ENCODE measurements around the gene ATP8B1. TPM values are rescaled to one million over a fixed set of nuclear protein-coding genes. Genes with fewer than 3 reads are reported as not detected.

The ATP8B1 gene
- total RNA-seq, 4 donors from 2014 or later, result 1.6 to 4.2 (median 2.6) TPM

DNA sequence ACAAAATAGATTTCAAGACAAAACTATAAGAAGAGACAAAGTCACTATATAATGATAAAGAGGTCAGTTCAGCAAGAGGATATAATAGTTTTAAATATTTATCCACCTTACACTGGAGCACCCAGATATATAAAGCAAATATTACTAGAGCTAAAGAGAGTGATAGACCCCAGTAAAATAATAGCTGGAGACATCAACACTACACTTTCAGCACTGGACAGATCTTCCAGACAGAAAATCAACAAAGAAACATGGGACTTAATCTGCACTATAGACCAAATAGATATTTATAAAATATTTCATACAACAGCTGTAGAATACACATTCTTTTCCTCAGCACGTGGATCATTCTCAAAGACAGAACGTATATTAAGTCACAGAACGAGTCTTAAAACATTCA is 86.6 kb downstream of the ATP8B1 start:
- ATAC-seq, result no peak
- peaks cover 10 to 11% of the 10 kb centered on the region in 2 donors for H3K4me1 ChIP-seq
- TF ChIP-seq POLR2A (IDR thresholded peaks at IDR 0.05), result no peak
- TF ChIP-seq, protein P1, sequence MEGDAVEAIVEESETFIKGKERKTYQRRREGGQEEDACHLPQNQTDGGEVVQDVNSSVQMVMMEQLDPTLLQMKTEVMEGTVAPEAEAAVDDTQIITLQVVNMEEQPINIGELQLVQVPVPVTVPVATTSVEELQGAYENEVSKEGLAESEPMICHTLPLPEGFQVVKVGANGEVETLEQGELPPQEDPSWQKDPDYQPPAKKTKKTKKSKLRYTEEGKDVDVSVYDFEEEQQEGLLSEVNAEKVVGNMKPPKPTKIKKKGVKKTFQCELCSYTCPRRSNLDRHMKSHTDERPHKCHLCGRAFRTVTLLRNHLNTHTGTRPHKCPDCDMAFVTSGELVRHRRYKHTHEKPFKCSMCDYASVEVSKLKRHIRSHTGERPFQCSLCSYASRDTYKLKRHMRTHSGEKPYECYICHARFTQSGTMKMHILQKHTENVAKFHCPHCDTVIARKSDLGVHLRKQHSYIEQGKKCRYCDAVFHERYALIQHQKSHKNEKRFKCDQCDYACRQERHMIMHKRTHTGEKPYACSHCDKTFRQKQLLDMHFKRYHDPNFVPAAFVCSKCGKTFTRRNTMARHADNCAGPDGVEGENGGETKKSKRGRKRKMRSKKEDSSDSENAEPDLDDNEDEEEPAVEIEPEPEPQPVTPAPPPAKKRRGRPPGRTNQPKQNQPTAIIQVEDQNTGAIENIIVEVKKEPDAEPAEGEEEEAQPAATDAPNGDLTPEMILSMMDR (IDR thresholded peaks at IDR 0.05 in 4 of 5, conservative IDR thresholded peaks at IDR 0.05 in 1 of 5), result no peak
- no peaks in the 10 kb centered on the region for H3K36me3 ChIP-seq
- DNase-seq, result no peak
- intact Hi-C loops (cut with DNase I; ENCODE audit: low total_unique reads), result no loop called here
- in situ Hi-C loops (cut with MboI; ENCODE audit: low sequenced_read_pairs in 4 of 4), result no loop called here
- no peaks in the 10 kb centered on the region for H3K9me3 ChIP-seq
- H3K27ac ChIP-seq, result no peak overlapping the region
- no peak overlapping the region for H3K4me3 ChIP-seq
- no peaks in the 10 kb centered on the region for H3K27me3 ChIP-seq

DNA sequence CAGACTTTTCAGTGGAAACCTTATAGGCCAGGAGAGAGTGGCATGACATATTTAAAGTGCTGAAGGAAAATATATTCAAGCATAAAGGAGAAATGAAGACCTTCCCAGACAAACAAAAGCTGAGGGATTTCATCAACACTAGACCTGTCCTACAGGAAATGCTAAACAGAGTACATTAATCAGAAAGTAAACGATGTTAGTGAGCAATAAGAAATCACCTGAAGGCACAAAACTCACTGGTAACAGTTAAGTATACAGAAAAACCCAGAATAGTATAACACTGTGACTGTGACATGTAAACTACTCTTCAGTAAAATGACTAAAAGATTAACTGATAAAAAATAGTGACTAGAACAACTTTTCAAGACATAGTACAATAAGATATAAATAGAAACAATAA is 87.4 kb downstream of the ATP8B1 start:
- no peak for ATAC-seq
- in situ Hi-C loops (cut with MboI; ENCODE audit: low sequenced_read_pairs in 4 of 4), result no loop called here

DNA sequence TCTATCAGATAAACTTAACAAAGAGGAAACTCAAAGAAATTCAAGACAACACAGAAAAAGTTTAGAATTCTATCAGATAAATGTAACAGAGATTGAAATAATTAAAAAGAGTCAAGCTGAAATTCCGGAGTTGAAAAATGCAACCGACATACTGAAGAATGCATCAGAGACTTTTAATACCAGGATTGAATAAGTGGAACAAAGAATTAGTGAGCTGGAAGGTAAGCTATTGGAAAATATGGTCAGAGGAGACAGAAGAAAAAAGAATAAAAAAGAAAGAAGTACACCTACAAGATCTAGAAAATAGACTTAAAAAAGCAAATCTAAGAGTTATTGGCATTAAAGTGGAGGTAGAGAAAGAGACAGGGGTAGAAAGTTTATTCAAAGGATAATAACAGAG is 88.0 kb downstream of the ATP8B1 start:
- intact Hi-C loops (cut with DNase I; ENCODE audit: low total_unique reads) (no loop called here), in situ Hi-C loops (cut with MboI; ENCODE audit: low sequenced_read_pairs in 4 of 4) (no loop called here)
- DNase-seq (no peak), ATAC-seq (no peak)
- Histone ChIP-seq H3K27me3 (no peaks in the 10 kb centered on the region), H3K27ac (no peak overlapping the region), H3K9me3 (no peaks in the 10 kb centered on the region), H3K36me3 (no peaks in the 10 kb centered on the region), H3K4me3 (no peak overlapping the region), H3K4me1 (peaks cover 10 to 11% of the 10 kb centered on the region in 2 donors)
- TF ChIP-seq, protein P1 (IDR thresholded peaks at IDR 0.05 in 4 of 5, conservative IDR thresholded peaks at IDR 0.05 in 1 of 5), result no peak
- no peak for TF ChIP-seq POLR2A (IDR thresholded peaks at IDR 0.05)

More for the DNA sequence above, 87.4 kb downstream of the ATP8B1 start:
- no peak overlapping the region for H3K4me3 ChIP-seq
- no peaks in the 10 kb centered on the region for H3K36me3 ChIP-seq
- H3K4me1 ChIP-seq, result peaks cover 10 to 11% of the 10 kb centered on the region in 2 donors
- no peak for DNase-seq
- H3K27me3 ChIP-seq, result no peaks in the 10 kb centered on the region
- no peak for TF ChIP-seq POLR2A (IDR thresholded peaks at IDR 0.05)
- TF ChIP-seq, protein P1 (IDR thresholded peaks at IDR 0.05 in 4 of 5, conservative IDR thresholded peaks at IDR 0.05 in 1 of 5), result no peak
- intact Hi-C loops (cut with DNase I; ENCODE audit: low total_unique reads), result no loop called here
- no peaks in the 10 kb centered on the region for H3K9me3 ChIP-seq
- no peak overlapping the region for H3K27ac ChIP-seq

DNA sequence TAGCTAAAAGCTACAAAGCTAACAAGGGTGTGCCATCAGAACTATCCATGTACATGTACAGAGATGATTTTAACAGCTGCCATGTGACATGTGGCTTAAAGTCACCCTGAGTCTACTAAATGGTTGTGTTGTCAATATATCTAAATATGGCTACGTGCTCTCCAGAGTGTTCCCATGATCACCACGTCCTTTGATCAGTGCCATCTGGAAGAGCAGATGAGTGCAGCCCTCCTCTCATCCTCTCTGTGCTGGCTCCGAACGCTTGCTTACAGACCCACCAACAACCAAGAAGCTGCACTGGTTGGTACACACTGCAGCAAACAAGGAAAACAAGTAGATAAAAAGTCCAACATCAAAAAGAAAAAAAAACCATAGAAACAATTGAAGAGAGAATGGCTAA is 92.9 kb downstream of the ATP8B1 start:
- no peaks in the 10 kb centered on the region for H3K27me3 ChIP-seq
- H3K4me1 ChIP-seq, result peaks cover 10 to 11% of the 10 kb centered on the region in 2 donors
- ATAC-seq (no peak), DNase-seq (no peak)
- no peak overlapping the region for H3K27ac ChIP-seq
- no peak overlapping the region for H3K4me3 ChIP-seq
- H3K36me3 ChIP-seq, result no peaks in the 10 kb centered on the region
- intact Hi-C loops (cut with DNase I; ENCODE audit: low total_unique reads) (loop anchor here (5.0 kb wide), 1 partner anchor 92 kb away; the partner anchor contains the start of gene ATP8B1), in situ Hi-C loops (cut with MboI; ENCODE audit: low sequenced_read_pairs in 4 of 4) (no loop called here)
- H3K9me3 ChIP-seq, result no peaks in the 10 kb centered on the region
- TF ChIP-seq, protein P1 (IDR thresholded peaks at IDR 0.05 in 4 of 5, conservative IDR thresholded peaks at IDR 0.05 in 1 of 5), result no peak
- no peak for TF ChIP-seq POLR2A (IDR thresholded peaks at IDR 0.05)

DNA sequence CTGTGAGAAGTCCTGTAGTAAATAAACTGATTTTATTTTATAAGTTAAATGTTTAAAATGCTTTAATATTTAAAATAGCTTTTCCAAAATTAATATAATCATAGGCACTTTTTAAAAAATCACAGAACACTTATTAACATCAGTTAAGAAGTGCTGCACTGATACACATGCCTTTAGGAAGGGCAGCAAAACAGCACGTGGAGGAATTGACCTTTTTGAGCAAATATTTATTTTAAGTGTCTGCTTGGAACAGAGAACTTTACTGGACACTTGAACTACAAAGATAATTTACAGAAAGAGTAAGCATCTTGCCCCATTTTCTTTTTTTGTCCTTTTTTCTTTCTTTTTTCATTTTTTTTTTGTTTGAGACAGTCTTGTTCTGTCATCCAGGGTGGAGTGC is 93.8 kb downstream of the ATP8B1 start:
- Histone ChIP-seq H3K4me3 (no peak overlapping the region), H3K27ac (no peak overlapping the region), H3K27me3 (no peaks in the 10 kb centered on the region), H3K4me1 (peaks cover 10 to 11% of the 10 kb centered on the region in 2 donors), H3K9me3 (no peaks in the 10 kb centered on the region), H3K36me3 (no peaks in the 10 kb centered on the region)
- ATAC-seq (no peak), DNase-seq (no peak)
- in situ Hi-C loops (cut with MboI; ENCODE audit: low sequenced_read_pairs in 4 of 4) (no loop called here), intact Hi-C loops (cut with DNase I; ENCODE audit: low total_unique reads) (no loop called here)
- TF ChIP-seq, protein P1 (IDR thresholded peaks at IDR 0.05 in 4 of 5, conservative IDR thresholded peaks at IDR 0.05 in 1 of 5), result no peak
- no peak for TF ChIP-seq POLR2A (IDR thresholded peaks at IDR 0.05)

All from gastrocnemius medialis (tissue), 4 donors.